B cell (primary cell): ENCODE measurements around the gene PODN. TPM values are rescaled to one million over a fixed set of nuclear protein-coding genes. Genes with fewer than 3 reads are reported as not detected.

Source experiments
- ATAC-seq: fragments of 200-7000 bp; cut with Tn5 transposase; one replicate; pipeline ENCODE4 v1.10.0; 2021; ENCODE audit warnings: low read depth, mild to moderate bottlenecking, moderate number of reproducible peaks, moderate library complexity
- CTCF ChIA-PET: fragments of 350-600 bp; sonication (Branson Sonifier 250); formaldehyde crosslinking; loops from one replicate; lab custom pipeline; 2021; ENCODE audit warnings: antibody characterized with exemption, inconsistent platforms; lab: Charles Lee
- POLR2A ChIA-PET: fragments of 350-600 bp; sonication (Branson Sonifier 250); formaldehyde crosslinking; loops from one replicate; lab custom pipeline; 2021; ENCODE audit warnings: antibody characterized with exemption; lab: Charles Lee
- DNase-seq: peaks from one replicate; pipeline ENCODE4 v3.0.0; 2013
- H2AFZ ChIP-seq: 2 replicates; pipeline ENCODE4 v1.6.1; 2012; ENCODE audit warnings: mild to moderate bottlenecking, low read depth, low read length; ENCODE audit not compliant: insufficient read depth, poor library complexity, severe bottlenecking
- H3K27ac ChIP-seq, 2 donors: 1 replicate in 1 of 2; 2 replicates in 1 of 2; pipeline ENCODE4 v1.5.1; 2012 to 2013; ENCODE audit warnings: low read length in 2 of 2, mild to moderate bottlenecking in 2 of 2, moderate library complexity in 1 of 2
- H3K27me3 ChIP-seq, 4 experiments: fragments of 200-600 bp in 1 of 4; sonication (generic) in 1 of 4; replicated peaks in 1 of 4; 1 replicate in 2 of 4; 2 replicates in 2 of 4; pipeline versions ENCODE4 v1.6.1 to v1.7.0; 2013 to 2016; ENCODE audit warnings: low read length in 3 of 4, mild to moderate bottlenecking in 2 of 4, mixed read lengths in 1 of 4, moderate library complexity in 1 of 4; ENCODE audit not compliant: insufficient read depth in 4 of 4, control insufficient read depth in 3 of 4; ENCODE audit errors: control extremely low read depth in 1 of 4
- H3K36me3 ChIP-seq, 2 experiments: replicated peaks in 1 of 2; 1 replicate in 1 of 2; 2 replicates in 1 of 2; pipeline versions ENCODE4 v1.6.1 to v1.7.1; 2013; ENCODE audit warnings: low read length in 1 of 2; ENCODE audit not compliant: insufficient read depth in 2 of 2, control insufficient read depth in 1 of 2; ENCODE audit errors: control extremely low read depth in 1 of 2, extremely low read depth in 1 of 2
- H3K4me1 ChIP-seq, 2 donors: fragments of 200-600 bp in 1 of 2; sonication (generic) in 1 of 2; 1 replicate in 1 of 2; 2 replicates in 1 of 2; pipeline versions ENCODE4 v1.5.1 to v1.6.1; 2013 to 2017; ENCODE audit warnings: low read length in 2 of 2; ENCODE audit not compliant: control insufficient read depth in 2 of 2, insufficient read depth in 2 of 2
- H3K4me2 ChIP-seq: replicated peaks from 2 replicates; pipeline ENCODE3; 2012; ENCODE audit warnings: mild to moderate bottlenecking, low read depth, low read length; ENCODE audit not compliant: poor library complexity, severe bottlenecking
- H3K4me3 ChIP-seq, 5 experiments: fragments of 200-600 bp in 1 of 5; sonication (generic) in 1 of 5; 1 replicate in 3 of 5; 2 replicates in 2 of 5; pipeline versions ENCODE4 v1.5.1 to v1.7.0; 2011 to 2016; ENCODE audit warnings: low read length in 4 of 5, mild to moderate bottlenecking in 4 of 5, low read depth in 2 of 5, control low read depth in 1 of 5, moderate library complexity in 1 of 5; ENCODE audit not compliant: insufficient read depth in 1 of 5; ENCODE audit errors: control extremely low read depth in 1 of 5, extremely low read depth in 1 of 5
- H3K79me2 ChIP-seq: fragments of 200-600 bp; sonication (generic); one replicate; pipeline ENCODE4 v1.6.0; 2016; ENCODE audit warnings: low read length; ENCODE audit not compliant: control insufficient read depth, insufficient read depth
- H3K9ac ChIP-seq: fragments of 200-600 bp; sonication (generic); 2 replicates; pipeline ENCODE4 v1.6.1; 2017; ENCODE audit warnings: mild to moderate bottlenecking, low read length, moderate library complexity
- H3K9me3 ChIP-seq, 3 donors: one replicate each; pipeline versions ENCODE4 v1.6.1 to v1.7.1; 2013; ENCODE audit warnings: low read length in 2 of 3; ENCODE audit not compliant: control insufficient read depth in 2 of 3, insufficient read depth in 1 of 3; ENCODE audit errors: control extremely low read depth in 1 of 3
- H4K20me1 ChIP-seq: 2 replicates; pipeline ENCODE4 v1.6.0; 2012; ENCODE audit warnings: mild to moderate bottlenecking, low read length; ENCODE audit not compliant: insufficient read depth, control insufficient read depth, poor library complexity, severe bottlenecking
- H3K27ac Mint-ChIP-seq: one replicate; pipeline ENCODE4 v1.8.0; 2021; ENCODE audit warnings: mixed read lengths
- H3K27me3 Mint-ChIP-seq: one replicate; pipeline ENCODE4 v1.8.0; 2021; ENCODE audit warnings: mixed read lengths
- H3K4me1 Mint-ChIP-seq: one replicate; pipeline ENCODE4 v1.8.0; 2021; ENCODE audit warnings: mixed read lengths
- H3K4me3 Mint-ChIP-seq: one replicate; pipeline ENCODE4 v1.8.0; 2021; ENCODE audit warnings: mixed read lengths
- H3K9me3 Mint-ChIP-seq: one replicate; pipeline ENCODE4 v1.8.0; 2022; ENCODE audit warnings: mixed read lengths; ENCODE audit not compliant: insufficient read depth
- CTCF ChIP-seq: fragments of 200-600 bp; IDR thresholded peaks from one replicate; pipeline ENCODE4 v1.8.0; 2022; ENCODE audit warnings: antibody characterized with exemption, mild to moderate bottlenecking
- EZH2 ChIP-seq: IDR thresholded peaks from 2 replicates; pipeline ENCODE4 v1.6.1; 2012; ENCODE audit warnings: borderline replicate concordance, low read depth, mild to moderate bottlenecking, moderate library complexity, low read length; ENCODE audit not compliant: insufficient read depth, poor library complexity, severe bottlenecking
- WGBS: methylation state at CpG from one replicate; pipeline ENCODE4 v1.1.5; 2013; ENCODE audit warnings: missing lambda C conversion rate; ENCODE audit not compliant: insufficient coverage; 5-methylcytosine and 5-hydroxymethylcytosine counted together
- intact Hi-C: fragments of 100-400 bp; cut with micrococcal nuclease; formaldehyde crosslinking; loops from one replicate; pipeline ENCODE4 v1.10.0; 2022
- polyA plus RNA-seq: library from polyadenylated mRNA; depleted of rRNA; stranded (reverse); fragments of >200 nt; gene quantifications from 2 replicates; pipeline ENCODE4 v1.2.3, GENCODE V29; 2012
- total RNA-seq, 2 donors: library from RNA; stranded (reverse); fragments of 120-200 nt in 1 of 2; gene quantifications; 1 replicate in 1 of 2; 2 replicates in 1 of 2; pipeline versions ENCODE4 v1.2.3 to v1.2.4, GENCODE V29; 2013 to 2022

Gene PODN
- total and polyA plus RNA-seq, 2 donors (not counting 1 experiment from before 2014, with no cell fraction given): not detected

DNA sequence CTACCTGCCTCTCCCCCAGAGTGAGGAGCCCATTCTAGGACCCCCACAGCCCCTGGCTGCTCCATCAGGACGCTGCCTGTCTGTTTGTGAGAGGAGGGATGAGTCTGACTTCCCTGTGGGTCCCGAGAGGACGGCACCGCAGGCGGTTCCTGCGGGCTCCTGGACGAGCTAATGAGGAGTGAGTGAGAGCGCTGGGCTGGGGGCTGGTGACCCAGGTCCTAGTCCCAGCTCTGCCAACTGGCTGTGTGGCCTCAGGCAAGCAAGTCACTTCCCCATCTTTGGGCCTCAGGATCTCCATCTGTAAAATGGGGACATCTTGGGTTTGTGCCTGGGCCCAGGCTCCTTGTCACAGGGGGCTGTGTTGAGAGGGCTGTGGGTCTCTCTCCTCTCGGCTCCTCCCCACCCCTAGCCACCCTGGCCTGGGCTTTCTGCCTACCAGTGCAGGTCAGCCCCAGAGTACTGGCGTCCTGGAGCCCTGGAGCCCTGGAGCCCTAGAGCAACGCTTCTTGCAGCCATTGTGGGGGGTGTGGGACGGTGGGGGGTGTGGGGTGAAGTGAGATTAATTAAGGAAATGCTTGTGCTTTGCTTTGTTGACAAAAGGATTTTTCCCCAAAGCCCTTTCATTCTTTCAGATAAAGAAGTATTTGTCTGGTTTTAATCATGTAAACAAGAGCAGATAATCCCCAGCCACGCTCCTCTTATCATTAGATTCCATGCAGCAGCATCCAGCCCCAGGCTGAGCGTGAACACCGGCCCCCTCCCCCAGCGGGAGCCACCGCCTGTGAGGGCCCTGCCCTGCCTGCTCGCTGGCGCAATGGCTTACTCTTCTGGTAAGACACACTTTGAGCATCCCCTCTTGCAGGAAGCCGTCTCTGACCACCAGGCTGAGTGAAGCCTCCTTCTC is 53.6 kb downstream of the PODN start:
- ChIA-PET POLR2A (no interaction called here), CTCF (no interaction called here)
- Histone ChIP-seq H4K20me1 (no peaks in the 10 kb centered on the region), H3K9me3 (peaks cover 0 to 4% (median 0%) of the 10 kb centered on the region in 3 donors), H3K4me2 (no peak overlapping the region), H3K79me2 (no peaks in the 10 kb centered on the region), H3K36me3 (no peaks in the 10 kb centered on the region), H3K9ac (no peak overlapping the region), H3K4me1 (no peaks in the 10 kb centered on the region), H3K27ac (no peak overlapping the region), H2AFZ (no peak overlapping the region), H3K27me3 (peaks cover 0 to 3% (median 0%) of the 10 kb centered on the region in 4 experiments), H3K4me3 (no peak overlapping the region)
- DNase-seq: no peak
- Mint-ChIP-seq H3K4me1 (no peaks in the 10 kb centered on the region), H3K27ac (no peak overlapping the region), H3K4me3 (no peak overlapping the region), H3K27me3 (peaks cover 13% of the 10 kb centered on the region), H3K9me3 (no peaks in the 10 kb centered on the region)
- 85% methylated on average over 18 of the region's 20 CpGs for WGBS
- intact Hi-C loops: no loop called here
- ATAC-seq: no peak
- no peak for TF ChIP-seq EZH2
- TF ChIP-seq CTCF: no peak

DNA sequence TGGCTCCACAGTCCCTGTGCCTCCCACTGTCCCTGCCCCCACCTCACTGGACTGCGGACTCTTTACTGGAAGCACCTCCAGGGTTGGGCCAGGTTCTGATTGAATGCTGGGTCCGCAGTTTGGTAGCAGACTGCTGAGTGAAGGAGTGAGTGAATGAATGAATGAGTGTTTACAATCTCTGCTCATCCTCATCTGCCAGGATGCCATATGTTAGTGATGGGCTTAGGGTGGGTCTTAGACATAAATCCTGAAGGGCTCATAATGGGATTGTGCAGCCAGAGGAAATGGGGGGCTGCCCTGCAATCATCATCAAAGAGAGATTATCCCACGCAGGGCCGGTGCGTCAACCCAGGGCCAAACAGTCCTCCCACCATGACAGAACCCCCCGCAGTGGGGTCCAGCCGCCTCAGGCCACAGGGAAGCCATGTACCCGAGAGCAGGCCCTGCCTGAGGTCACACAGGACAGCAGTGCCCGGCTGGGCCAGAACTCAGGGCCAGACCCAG is 54.3 kb downstream of the PODN start:
- Histone ChIP-seq H3K4me1 (no peaks in the 10 kb centered on the region), H3K27ac (no peak overlapping the region), H3K9ac (no peak overlapping the region), H4K20me1 (no peaks in the 10 kb centered on the region), H3K4me2 (no peak overlapping the region), H3K27me3 (peaks cover 0 to 3% (median 0%) of the 10 kb centered on the region in 4 experiments), H3K36me3 (no peaks in the 10 kb centered on the region), H3K4me3 (no peak overlapping the region), H3K9me3 (peaks cover 0 to 4% (median 0%) of the 10 kb centered on the region in 3 donors), H3K79me2 (no peaks in the 10 kb centered on the region), H2AFZ (no peak overlapping the region)
- peaks cover 13% of the 10 kb centered on the region for H3K27me3 Mint-ChIP-seq
- ChIA-PET POLR2A (no interaction called here), CTCF (no interaction called here)
- 77% methylated on average over 6 of the region's 9 CpGs for WGBS
- no peak for TF ChIP-seq CTCF
- TF ChIP-seq EZH2: no peak
- no peaks in the 10 kb centered on the region for H3K4me1 Mint-ChIP-seq
- intact Hi-C loops: no loop called here
- no peaks in the 10 kb centered on the region for H3K9me3 Mint-ChIP-seq
- H3K4me3 Mint-ChIP-seq: no peak overlapping the region
- no peak overlapping the region for H3K27ac Mint-ChIP-seq
- DNase-seq (no peak), ATAC-seq (no peak)
